NOMO-1 treated with dmso at 0.1 percent for 144 hours (cell line): Measurements from ENCODE around the gene FAM124A.

ENCODE experiments used
- DNase-seq: peaks from one replicate; lab custom pipeline; 2025; ENCODE audit not compliant: unreplicated experiment; lab: John Stamatoyannopoulos, UW

The FAM124A gene

DNA sequence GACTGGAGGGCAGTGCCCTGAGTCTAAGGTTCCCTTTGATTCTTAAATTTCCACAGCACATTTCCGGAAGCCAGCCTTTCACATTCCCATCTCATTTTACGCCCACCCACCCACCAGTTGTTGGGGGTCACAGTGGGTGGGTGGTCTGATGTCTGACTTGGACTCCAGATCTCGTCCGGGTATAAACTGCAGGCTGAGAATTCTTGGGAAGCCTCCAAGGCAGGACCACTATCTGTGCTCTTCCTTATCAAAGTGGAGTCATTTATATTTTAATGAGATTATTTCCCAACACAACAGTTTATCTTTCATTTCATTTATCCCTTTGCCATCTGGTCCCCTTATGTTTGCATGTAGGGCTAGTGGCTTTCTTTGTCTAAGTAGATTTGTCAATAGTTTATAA lies 3.6 kb upstream of the FAM124A start:
- DNase-seq: no peak

DNA sequence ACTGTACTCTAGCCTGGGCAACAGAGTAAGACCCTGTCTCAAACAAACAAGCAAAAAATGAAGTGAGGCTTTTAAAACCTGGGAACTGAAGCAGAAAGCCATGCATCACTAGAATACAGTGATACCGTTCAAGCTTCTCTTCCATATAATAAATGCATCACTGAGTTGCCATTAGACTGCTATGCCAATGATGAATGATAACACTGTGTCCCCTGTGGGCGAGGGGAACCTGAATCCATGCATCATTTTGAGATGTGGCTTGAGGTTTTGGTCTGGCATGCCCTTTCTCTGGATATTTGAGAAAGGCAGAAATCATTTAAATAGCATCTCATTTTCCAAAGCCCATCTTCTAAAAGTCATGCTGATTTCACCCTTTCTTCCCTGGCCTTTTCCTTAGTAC lies 1.5 kb upstream of the FAM124A start:
- no peak for DNase-seq

DNA sequence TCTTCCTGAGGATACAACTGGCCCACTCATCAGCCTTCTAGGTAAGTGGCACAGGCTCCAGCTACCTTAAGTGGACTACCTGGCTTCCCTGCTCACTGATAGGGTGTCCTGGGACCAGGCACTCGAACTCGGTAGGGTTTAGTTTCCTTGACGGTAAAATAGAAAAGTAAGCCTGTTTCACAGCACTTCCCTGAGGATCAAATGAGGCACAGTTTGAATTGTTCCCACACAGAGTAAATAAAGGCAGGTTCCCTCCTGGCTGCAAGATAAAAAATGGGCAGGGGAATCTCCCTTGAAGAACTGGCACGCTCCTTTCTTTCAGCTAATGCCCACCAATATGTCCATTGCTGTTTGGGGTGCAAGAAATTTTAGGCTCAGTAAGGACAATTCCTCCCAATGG lies 1.1 kb upstream of the FAM124A start:
- DNase-seq: no peak

DNA sequence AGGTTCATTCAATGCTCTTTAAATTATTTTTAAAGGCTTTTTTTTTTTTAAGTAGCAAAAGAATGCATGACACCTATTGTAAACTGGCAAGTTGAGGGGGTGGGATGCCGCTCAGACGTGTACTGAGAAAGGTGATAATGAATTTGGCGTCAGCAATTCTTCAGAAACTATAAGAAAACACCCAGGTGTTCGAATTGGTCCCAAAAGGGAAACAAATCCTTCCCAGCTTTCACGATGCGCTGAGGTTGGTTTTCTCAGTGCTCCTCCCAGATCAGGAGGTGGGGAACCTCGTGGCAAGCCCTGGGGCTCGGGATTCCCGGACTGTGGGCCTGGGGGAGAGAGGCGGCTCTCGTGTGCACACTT lies 543 bp upstream of the FAM124A start:
- no peak for DNase-seq

DNA sequence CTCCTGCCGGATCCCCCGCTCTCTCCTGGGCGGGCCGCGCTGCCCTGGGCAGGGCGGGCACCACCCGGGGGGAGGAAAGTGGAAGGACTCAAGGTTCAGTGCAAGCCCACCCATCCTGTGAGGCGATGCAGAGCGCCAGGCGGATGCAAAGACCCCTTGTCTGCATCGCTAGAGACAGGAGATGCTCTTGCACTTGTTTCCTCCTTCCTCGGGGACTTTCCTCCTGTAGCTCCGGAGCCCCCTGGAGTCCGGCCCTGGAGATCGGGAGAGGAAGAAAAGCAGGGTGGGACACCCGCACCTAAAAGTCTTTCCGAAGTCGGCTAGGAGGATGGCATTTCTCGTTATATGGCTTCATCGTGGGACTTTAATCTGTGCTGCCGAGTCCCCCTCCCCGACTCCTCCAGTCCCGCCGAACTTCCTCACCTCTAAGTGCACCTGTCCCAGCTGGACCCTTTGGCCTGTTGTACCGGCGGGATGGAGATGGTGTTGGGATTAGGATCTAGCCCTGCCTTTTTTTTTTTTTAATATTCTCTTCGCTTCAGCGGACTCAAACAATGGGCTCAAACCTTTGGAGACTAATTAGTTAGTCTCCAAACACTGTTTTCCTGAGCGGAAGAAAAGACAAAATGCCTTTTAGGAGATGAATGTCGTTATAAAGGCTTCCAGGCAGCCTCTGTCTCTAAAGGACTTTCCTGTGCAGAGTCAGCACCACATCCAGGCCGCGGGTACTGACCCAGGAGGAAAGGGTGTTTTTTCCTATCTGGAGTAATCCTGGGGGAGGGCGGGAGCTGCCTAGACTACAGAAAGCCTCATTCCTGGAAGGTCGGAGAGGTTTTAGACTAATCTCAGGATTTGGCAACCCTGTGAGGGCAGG lies 725 bp downstream of the FAM124A start:
- no peak for DNase-seq

DNA sequence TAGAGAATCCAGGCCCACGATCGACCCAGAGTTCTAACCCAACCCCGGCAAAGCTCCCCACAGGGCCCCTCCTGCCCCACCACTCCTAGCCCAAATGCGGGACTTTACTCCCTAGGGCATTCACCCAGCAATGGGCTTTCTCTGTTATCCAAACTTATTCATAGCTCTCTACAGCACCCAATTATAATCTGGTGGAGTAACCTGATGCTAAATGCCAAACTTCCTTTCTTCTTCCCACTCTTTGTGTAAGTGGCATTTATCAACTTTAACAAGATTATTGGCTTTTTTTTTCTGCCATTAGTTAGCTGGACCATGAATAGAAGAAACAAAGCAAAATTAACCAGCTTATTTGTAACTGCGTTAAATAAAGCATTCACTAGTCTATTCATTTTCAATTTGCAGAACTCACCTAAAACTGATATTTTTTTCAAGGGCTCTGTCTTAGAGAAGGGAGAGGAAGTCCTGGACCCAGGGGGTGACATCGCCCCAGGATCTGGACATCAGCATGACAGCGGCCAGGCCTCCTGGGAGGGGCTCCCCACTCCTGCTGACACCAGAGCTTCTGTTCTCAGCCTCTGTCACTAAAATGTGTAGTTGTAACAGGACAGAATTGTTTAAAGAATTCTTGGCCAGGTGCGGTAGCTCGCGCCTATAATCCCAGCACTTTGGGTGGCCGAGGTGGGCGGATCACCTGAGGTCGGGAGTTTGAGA lies 1.5 kb downstream of the FAM124A start:
- no peak for DNase-seq

DNA sequence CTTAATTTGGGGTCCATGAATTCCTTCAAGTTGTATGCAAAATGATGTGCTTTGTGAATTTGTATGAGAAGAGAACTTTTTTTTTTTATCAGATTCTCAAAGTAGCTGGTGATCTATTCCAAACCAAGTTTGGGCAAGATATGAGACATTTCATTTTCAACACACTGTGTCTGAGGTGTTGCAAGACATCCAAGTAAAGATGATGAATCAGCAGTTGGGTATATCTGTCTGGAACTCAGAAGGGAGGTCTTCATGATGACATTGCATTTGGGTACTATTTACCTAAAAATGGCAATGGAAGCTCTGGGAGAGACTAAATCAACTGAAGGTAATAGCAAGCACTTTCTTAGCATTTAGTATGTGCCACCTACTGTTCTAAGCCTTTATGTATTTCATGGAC lies 2.8 kb downstream of the FAM124A start:
- no peak for DNase-seq

DNA sequence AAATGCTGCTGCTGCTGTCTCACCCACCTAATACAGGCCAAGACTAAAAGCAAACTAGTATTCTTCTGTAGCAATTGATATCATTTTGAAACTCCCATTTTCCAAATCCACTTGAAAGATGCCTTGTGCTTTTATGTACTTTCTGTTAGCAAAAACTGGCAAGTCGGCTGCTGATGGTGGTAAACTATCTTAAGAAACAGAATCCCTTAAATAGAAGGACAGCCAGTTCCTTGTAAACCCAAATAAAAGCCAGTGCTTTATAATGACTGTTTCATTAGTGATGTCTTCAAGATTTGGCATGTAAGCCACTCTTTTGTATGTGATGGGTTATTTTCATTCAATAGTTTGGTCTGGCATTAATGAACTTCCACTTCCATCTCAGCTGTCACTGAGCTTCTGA lies 5.2 kb downstream of the FAM124A start:
- no peak for DNase-seq

DNA sequence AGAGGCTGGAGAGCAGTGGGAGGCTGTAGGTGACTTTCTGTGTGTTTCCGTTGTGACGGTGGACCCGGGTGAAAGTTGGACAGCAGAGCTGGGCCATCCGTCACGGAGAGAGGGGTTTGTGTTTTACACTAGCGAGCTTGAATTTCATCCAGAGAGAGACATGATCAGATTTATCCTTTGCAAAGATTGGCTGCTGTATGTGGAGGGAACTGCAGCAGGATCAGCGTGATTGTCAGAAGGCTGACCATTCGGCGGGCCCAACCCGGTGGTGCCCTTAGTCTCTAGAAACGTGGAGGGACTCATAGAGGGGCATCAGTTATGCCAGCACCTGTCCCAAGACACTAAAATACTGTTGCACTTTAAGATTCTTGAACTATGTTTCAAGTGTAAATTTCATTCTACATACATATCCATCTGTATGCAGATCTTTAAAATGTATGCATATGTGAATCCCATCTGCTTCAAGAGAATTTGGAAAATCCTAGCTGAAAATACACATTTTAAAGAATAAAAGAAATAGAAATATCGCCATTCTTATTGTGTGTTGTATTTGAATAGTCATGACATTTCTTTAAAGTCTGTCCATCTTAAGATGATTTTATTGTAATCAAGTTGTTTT lies 7.0 kb downstream of the FAM124A start:
- DNase-seq: no peak

DNA sequence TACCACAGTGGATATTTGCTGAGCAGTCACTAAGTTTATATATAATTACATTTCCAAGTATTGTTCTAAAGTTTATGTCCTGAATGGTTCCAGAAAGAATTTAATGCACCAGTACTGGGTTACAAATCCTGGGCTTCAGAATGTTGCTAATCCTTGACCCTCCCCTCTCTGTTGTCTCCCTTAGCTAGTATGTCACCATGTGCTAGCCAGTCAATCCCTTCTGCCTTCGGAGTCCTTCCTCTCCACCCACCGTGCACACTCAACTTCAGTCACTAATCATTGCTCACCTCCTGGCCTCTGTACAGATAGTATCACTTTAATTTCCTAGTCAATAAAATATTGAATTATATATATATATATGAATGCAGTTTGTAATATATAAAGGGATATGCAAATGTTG lies 7.5 kb downstream of the FAM124A start:
- DNase-seq: no peak

DNA sequence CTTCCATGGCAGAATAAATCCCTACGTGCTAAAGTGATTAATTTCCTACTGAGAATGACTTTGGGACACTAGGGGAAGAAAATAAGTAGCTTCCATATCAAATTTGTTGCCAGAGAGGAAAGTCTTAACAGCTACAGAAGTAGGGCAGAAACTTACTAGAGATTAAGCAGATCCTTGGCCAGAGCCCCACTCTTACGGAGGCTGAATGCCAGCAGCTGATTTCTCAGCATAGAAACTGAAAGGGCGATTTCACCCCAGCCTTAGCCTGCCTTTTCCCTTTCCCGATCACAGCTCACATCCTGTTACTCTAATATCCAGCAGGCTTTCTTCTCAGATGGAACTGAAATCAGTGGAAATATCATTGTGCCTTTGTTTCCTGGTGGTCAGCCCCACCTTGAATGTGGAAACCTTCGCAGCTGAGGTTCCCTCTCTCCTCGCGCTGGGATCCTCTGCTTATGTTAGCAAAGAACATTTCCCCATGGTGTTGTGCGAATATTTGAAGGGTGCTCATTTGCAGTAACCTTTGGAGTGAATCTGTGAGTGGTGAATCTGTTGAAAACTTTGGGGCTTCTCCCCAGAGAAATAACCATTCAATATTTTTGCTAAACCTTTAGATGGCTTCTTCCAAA lies 8.4 kb downstream of the FAM124A start:
- DNase-seq: no peak

DNA sequence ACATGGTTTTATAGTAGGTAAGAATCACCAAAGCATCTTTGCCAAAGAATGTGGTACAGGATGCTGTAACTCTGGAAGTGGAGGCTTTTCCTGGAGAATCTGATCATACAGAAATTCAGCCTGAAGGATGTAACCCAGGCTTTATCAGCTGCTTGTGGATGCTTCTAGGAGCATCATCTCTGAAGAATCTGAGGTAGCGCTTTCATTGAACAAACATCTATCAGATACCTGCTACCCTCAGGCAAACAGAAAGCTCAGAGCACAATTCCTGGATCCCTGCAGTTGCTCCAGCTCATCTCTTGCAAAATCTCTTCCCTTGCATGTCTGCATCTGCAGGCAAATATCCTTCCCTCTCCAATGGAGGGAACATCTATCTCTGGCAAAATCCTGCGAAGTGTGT lies 9.3 kb downstream of the FAM124A start:
- no peak for DNase-seq

DNA sequence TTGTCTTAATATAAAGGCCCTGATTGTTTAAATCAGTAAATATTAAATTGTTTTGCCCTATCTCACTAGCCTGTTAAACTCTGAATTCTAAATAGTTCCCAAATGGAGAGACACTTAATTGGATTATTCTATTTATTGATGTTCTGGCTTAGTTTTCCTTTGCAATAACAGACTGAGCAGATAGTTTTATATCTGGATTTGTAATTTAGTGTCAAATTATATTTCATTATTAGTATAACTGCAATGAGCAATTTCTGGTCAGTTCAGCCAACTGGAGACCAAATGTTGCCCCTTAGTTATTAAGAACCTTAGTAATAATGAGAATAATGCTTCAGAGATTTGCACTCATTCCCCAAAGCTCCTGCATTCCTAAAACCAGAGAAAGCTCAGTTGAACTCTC lies 10.1 kb downstream of the FAM124A start:
- DNase-seq: no peak

DNA sequence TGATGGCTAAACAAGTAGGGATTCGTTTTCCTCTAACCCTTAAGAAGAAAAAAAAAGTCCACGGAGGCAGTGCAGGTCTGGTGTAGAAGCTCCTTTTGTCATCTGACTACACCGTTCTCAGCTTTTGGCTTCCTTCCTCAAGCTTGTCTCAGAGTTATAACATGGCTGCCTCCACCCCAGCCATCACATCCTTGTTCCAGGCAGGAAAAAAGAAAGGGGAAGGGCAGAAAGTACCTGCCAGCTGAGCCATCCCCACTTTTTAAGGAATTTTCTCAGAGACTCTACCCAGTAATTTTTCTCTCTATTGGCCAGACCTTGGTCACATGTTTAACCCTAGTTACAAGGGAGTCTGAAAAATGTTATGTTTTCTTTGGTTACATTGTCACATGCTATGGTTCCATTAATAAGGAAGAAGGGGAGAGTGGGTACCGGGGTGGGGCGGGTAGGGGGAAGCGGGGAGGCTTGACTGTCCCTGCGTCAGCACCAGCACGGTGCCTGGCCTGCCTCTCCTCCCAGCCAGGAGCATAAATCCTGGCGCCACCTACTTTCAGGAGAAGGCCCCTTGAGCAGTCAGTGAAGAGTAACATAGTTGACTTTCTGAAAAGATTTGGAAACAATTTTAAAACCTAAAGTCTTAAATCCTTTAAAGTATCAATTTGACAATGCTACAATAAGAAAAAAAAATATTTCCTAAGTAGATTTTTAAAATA lies 11.1 kb downstream of the FAM124A start:
- no peak for DNase-seq

DNA sequence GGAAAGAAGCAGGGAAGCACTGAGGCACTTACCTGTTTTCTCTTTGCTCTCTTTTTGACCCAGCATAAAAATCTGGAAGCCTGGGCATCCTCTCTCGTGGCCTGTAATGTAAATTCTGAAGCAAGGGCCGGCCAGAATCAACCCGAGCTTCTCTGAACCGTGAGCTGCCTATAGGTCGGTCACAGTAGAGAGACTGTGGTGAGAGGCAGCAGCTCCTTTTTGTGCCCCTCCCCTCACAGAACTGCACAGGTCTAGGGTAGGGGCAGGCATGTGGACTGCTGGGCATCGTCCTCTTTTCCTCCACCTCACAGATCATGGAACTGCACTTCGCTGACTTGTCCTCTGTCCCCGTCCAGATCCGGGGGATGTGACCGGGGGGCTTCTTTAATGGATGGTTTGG lies 12.5 kb downstream of the FAM124A start:
- no peak for DNase-seq

DNA sequence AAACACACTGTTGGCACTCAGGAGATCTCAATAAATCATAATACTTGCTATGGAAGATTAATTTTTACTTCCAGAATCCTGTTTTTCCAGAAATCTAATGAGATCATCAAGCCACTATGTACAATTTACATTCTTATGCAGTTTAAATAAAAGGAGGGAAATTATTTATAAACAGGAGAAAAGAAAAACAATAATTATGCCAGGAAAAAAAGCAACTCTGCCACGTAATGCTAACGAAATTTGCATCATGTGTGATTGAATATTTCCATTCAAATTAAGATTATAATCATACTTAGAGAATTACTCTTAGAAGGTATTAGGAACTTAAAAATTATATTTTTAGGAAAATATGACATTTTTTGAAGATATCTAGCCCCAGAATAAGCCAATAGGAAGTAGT lies 13.0 kb downstream of the FAM124A start:
- no peak for DNase-seq

DNA sequence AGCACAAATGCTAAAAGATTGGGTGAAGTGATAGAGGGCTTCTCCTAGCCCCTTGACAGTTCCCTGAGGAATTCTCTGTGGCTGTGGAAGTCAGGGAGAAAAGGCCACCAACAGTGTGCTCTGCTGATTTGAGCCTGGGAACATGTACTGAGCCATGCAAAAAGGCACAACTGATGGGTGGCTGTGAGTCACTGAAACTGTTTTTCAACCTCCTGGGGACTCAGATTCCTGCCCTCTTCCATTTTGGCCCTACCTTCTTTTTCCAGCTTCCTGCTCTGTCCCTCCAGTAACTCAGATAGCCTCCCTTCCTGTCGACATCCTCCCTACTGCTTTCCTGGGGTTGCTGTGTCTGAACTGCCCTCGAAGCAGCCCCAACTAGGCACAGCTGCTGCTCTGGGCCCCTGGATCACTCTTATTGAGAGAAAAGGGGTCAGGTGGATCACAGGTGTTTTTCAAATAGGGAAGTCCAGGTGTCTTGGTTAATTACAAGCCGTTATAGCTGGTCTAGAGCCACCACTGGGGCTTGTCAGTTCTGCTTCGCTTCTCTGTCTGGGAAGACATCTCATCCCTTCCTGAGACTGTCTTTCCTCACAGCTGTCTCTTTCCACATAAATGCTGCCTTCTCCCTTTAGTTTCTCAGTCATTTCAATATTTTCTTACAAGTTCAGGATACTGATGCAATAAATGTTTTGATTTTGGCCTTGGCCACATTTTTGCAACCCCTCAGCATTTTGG lies 13.7 kb downstream of the FAM124A start:
- DNase-seq: no peak

DNA sequence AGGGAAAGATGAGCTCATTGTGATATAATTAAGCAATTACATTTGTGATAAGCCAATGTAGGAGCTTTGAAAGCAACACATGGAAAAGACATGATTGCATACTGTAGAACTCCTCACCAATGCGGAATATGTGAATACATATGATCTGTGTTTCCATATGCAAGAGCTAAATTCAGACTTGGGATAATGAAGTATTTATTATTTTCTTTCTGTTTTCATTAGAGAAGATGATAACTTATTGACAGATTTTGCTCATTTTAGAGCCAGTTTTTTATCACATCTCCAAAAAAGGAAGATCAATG lies 14.2 kb downstream of the FAM124A start:
- no peak for DNase-seq

DNA sequence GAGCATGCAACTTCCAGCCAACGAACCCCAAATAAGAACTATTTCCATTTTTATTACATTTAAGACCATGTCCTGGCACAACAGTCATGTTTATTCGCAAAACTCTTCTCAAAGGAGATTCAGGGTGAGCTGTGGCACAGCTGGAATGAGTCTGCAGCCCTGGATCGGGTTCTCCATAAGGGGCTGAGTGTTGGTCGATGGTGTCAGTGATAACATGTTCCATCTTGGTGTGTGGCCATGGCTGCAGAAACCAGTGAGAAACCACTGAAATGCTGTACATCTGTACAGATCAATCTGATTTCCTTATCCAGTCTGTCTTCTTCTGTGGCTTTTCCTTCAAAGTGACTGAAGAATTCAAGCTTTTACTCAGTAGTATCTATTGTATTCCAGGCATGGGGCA lies 15.2 kb downstream of the FAM124A start:
- no peak for DNase-seq

DNA sequence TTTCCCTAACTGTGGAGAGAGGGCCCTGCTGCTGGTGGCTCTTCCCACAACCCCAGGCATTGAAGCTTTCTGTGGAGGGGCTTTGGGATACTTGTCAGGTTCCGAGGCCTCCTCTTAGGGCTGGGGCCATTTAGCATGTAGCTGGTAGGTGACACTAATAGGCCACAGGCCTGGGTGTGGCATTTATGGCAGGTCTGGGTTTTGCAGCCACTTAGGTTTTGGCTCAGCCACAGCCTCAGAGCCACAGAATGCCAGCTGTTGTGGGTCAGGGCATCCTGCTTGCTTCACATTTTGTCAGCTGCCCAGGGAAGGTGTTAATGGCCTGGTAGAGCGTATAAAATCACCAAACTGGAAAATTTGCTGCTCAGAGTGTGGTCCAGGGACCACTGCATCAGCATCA lies 15.7 kb downstream of the FAM124A start:
- no peak for DNase-seq

DNA sequence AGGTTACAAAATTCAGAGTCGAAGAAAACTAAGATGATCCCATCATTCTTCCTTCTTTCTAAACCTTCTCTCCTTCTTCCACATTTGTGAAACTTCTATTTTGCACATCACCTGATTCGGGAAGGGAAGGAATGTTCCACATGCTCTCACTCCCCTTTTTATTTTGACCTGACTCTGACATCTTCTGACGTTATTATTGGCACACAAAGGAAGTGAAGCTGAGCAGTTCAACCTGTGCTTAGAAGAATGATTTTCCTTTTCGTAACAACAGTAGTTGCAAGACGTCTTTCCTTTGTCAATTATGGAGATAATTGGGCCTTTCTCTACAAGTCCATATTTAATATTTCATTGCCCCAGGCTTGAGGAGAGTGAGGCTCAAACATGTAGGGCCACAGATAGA lies 18.0 kb downstream of the FAM124A start:
- no peak for DNase-seq
